OCI-LY3 (cell line): Measurements from ENCODE around the gene IER5.

ENCODE experiments used
- CTCF ChIP-seq: fragments of 200-600, 300-600 bp; sonication (generic); IDR thresholded peaks from 2 replicates; pipeline ENCODE4 v1.5.1; 2014; ENCODE audit warnings: antibody characterized with exemption, low read length, low read depth
- EZH2phosphoT487 ChIP-seq: fragments of 200-600 bp; shearing (Covaris generic); IDR thresholded peaks from 2 replicates; pipeline ENCODE4 v1.6.1; 2018; ENCODE audit warnings: antibody characterized with exemption, mixed run types, low read depth

DNA sequence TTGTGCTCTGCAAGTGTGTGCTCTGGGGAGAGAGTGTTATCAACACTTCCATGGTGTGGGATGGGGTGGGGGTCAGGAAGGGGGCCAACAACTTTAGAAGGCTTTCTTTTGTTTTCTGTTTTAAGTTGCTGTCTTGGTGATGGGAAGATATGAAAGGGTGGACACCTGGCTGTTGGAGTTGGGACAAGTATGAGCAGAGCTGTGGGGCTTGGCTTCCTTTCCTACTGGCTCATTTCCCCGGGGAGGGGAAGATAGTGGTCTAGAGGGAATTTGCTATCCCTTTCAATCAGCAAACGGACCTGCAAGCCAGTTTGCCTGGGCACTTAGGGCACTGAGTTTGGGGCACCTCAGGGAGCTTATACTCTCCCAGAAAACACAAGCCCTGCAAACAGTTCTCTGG lies 19.2 kb downstream of the IER5 start:
- TF ChIP-seq CTCF: no peak
- TF ChIP-seq EZH2phosphoT487: no peak
